VCaP (cell line): Measurements from ENCODE around the gene CEP120.

Experiments
- H3K27ac ChIP-seq: fragments of 450-650 bp; 2 replicates; pipeline ENCODE4 v1.5.1; 2017
- TF ChIP-seq, protein P1 (sequence below): fragments of 450-650 bp; conservative IDR thresholded peaks from 2 replicates; pipeline ENCODE4 v1.5.1; 2017; ENCODE audit warnings: mild to moderate bottlenecking, moderate library complexity

Gene CEP120

DNA sequence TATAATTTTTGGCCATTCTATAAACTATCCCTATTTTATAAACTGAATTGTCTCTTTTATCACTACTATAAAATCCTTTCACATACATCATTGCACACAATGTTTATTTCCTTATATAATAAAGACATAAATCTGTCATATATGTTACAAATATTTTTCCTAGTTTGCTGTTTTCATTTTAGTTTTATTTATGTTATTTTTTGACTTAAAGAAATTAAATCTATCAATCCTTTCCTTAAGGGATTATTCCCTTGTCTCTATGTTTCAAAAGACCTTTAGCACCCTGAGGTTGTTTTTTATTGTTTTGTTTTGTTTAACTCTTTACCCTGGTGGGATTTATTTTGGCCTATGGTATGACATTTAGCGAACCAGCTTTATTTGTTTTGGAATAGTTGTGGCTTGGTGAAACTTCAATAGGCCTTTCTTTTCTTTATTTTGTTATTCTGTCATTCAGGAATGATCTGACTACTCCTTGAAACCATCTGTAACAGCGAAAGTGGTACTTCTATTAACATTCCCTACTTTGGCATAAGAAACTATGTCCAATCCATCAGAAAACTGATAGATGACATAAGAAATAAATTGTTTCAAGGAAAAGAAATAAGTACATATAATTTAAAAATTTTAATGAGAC is 125.9 kb downstream of the CEP120 start:
- TF ChIP-seq, protein P1, sequence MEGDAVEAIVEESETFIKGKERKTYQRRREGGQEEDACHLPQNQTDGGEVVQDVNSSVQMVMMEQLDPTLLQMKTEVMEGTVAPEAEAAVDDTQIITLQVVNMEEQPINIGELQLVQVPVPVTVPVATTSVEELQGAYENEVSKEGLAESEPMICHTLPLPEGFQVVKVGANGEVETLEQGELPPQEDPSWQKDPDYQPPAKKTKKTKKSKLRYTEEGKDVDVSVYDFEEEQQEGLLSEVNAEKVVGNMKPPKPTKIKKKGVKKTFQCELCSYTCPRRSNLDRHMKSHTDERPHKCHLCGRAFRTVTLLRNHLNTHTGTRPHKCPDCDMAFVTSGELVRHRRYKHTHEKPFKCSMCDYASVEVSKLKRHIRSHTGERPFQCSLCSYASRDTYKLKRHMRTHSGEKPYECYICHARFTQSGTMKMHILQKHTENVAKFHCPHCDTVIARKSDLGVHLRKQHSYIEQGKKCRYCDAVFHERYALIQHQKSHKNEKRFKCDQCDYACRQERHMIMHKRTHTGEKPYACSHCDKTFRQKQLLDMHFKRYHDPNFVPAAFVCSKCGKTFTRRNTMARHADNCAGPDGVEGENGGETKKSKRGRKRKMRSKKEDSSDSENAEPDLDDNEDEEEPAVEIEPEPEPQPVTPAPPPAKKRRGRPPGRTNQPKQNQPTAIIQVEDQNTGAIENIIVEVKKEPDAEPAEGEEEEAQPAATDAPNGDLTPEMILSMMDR, result no peak
- no peak overlapping the region for H3K27ac ChIP-seq
